Osteocyte (in vitro differentiated cells): ENCODE results near the gene PMPCA. TPM values are rescaled to one million over a fixed set of nuclear protein-coding genes. Genes with fewer than 3 reads are reported as not detected.

ENCODE experiments used
- DNase-seq: peaks from one replicate; pipeline ENCODE4 v3.0.0; 2021; ENCODE audit warnings: mixed read lengths; ENCODE audit not compliant: unreplicated experiment; ENCODE audit errors: extremely low spot score
- H3K27ac Mint-ChIP-seq: one replicate; pipeline ENCODE4 v1.8.0; 2021; ENCODE audit warnings: mild to moderate bottlenecking, mixed read lengths; ENCODE audit not compliant: unreplicated experiment
- H3K27me3 Mint-ChIP-seq: one replicate; pipeline ENCODE4 v1.8.0; 2021; ENCODE audit warnings: mixed read lengths; ENCODE audit not compliant: unreplicated experiment
- H3K36me3 Mint-ChIP-seq: one replicate; pipeline ENCODE4 v1.8.0; 2021; ENCODE audit warnings: mixed read lengths; ENCODE audit not compliant: unreplicated experiment
- H3K4me1 Mint-ChIP-seq: one replicate; pipeline ENCODE4 v1.8.0; 2021; ENCODE audit warnings: mixed read lengths; ENCODE audit not compliant: unreplicated experiment
- H3K4me3 Mint-ChIP-seq: one replicate; pipeline ENCODE4 v1.8.0; 2021; ENCODE audit warnings: mild to moderate bottlenecking, moderate library complexity, mixed read lengths; ENCODE audit not compliant: unreplicated experiment
- H3K9me3 Mint-ChIP-seq: one replicate; pipeline ENCODE4 v1.8.0; 2021; ENCODE audit warnings: mixed read lengths; ENCODE audit not compliant: unreplicated experiment
- CTCF ChIP-seq: fragments of 200-600 bp; sonication (generic); IDR thresholded peaks from 2 replicates; pipeline ENCODE4 v1.5.0; 2021; ENCODE audit warnings: antibody characterized with exemption, mild to moderate bottlenecking, moderate library complexity
- total RNA-seq: library from RNA; stranded (reverse); gene quantifications from 2 replicates; pipeline ENCODE4 v1.2.1, GENCODE V29; 2021

PMPCA gene
- total RNA-seq, 1 donor from 2014 or later = 52.8 TPM

DNA sequence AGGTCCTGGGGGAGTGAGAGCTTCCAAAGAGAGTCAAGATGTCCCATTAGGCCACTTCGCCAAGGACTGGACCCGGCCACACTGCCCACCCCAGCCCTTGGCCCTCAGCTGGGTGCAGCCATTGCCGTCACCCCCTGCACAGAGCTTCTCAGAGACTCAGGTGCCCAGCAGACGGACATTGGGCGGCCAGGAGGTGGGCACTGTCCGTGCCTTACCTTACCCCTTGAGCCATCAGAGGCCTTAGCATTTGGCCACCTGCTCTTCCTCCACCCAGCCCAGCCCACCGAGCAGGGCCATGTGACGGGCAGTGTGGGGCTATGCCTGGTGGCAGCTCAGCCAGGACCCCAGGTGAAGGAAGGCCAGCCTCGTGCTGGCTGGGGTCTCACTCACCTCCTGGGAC, 43.6 kb upstream of the PMPCA start:
- no peak for TF ChIP-seq CTCF

DNA sequence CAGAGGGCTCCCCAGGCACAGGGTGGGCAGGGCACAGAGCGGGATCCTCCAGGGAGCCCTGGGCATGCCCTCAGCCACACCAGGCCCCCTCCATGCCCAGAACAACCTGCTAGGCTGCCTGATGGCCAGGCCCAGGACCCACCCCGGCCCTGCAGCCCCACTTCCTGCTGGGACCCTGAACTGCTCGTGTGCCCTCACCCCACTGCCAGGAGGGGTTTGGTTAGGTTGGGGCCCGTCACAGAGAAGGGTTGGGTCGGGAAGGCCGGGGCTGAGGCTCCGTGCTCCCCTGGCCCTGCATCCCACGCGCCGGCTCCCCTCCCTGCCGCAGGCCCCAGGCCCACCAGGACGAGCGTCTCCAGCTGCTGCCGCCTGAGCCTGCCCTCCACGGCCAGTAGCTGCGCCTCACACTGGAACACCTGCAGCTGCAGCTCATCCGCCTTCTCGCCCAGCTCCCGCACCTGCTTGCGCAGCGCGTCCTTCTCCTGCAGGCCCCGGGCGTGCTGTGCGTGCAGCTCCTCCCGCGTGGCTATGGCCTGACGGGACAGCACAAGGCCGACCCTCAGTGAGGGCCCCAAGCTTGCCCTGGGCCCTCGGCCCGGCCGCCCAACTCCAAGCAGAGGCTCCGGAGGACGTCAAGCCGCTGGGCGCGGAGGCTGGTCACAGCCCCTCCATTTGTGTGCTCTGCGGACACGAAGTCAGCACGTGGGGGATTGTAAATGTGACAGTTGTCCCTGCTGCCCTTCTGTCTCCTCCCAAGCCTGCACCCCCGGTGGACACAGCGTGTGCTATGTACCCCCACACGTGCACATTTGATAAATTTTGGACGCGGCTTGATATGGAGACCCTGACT, 42.9 kb upstream of the PMPCA start:
- H3K4me3 Mint-ChIP-seq = no peak overlapping the region
- TF ChIP-seq CTCF = no peak
- no peaks in the 10 kb centered on the region for H3K27me3 Mint-ChIP-seq
- no peak for DNase-seq
- H3K36me3 Mint-ChIP-seq = no peaks in the 10 kb centered on the region
- peaks cover 8% of the 10 kb centered on the region for H3K4me1 Mint-ChIP-seq
- no peaks in the 10 kb centered on the region for H3K9me3 Mint-ChIP-seq
- no peak overlapping the region for H3K27ac Mint-ChIP-seq

More for the DNA sequence above, 43.6 kb upstream of the PMPCA start:
- H3K9me3 Mint-ChIP-seq = no peaks in the 10 kb centered on the region
- H3K4me3 Mint-ChIP-seq = no peak overlapping the region
- no peak for DNase-seq
- H3K27me3 Mint-ChIP-seq = no peaks in the 10 kb centered on the region
- peaks cover 2% of the 10 kb centered on the region for H3K4me1 Mint-ChIP-seq
- H3K27ac Mint-ChIP-seq = no peak overlapping the region
- no peaks in the 10 kb centered on the region for H3K36me3 Mint-ChIP-seq

DNA sequence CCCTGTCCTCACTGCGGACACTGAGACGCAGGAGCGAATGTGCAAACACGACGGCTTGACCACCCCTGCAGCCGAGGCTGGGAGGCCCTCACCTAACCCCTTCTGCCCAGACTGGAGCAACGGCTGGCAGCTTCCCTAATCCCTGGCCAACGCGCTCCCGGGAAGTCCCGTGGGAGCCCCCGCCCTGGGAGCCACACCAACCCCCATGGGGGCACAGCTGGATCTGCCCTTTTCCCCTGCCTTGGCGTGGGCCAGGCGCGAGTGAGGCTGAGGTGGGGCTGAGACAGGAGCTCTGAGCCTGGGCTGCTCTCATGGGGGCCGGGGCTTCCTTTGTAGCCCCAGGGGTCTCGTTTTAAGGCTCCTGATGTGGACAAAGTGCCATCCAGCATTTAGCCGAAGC, 42.3 kb upstream of the PMPCA start:
- Mint-ChIP-seq H3K4me3 (no peak overlapping the region), H3K27ac (no peak overlapping the region), H3K9me3 (no peaks in the 10 kb centered on the region), H3K4me1 (peaks cover 13% of the 10 kb centered on the region), H3K27me3 (no peaks in the 10 kb centered on the region), H3K36me3 (no peaks in the 10 kb centered on the region)
- no peak for DNase-seq
- TF ChIP-seq CTCF = no peak

DNA sequence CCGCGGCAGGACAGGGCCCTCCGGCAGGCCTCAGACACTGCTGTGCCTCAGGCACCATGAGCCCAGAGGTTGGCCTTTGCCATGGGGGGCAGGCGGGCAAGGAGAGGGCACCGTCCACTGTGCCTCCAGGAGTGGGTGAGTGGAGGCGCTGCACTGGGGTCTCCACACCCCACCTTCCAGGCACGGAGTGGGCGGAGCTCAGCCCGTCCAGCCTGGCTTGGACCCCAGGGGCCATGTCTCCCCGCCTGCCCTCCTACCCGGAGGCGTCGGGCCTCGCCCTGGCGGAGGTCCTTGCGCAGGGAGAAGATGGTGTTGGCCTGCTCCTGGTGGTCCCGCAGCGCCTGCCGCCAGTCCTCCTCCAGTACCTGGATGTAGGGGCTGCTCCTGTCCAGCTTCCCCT, 40.4 kb upstream of the PMPCA start:
- no peak overlapping the region for H3K4me3 Mint-ChIP-seq
- TF ChIP-seq CTCF = no peak
- H3K9me3 Mint-ChIP-seq = no peaks in the 10 kb centered on the region
- H3K27ac Mint-ChIP-seq = no peak overlapping the region
- DNase-seq = no peak
- no peaks in the 10 kb centered on the region for H3K36me3 Mint-ChIP-seq
- H3K4me1 Mint-ChIP-seq = peaks cover 16% of the 10 kb centered on the region
- H3K27me3 Mint-ChIP-seq = no peaks in the 10 kb centered on the region

- H3K4me3 Mint-ChIP-seq = no peak overlapping the region
- no peak for TF ChIP-seq CTCF
- no peaks in the 10 kb centered on the region for H3K36me3 Mint-ChIP-seq
- DNase-seq = no peak
- H3K9me3 Mint-ChIP-seq = no peaks in the 10 kb centered on the region
- H3K27ac Mint-ChIP-seq = no peak overlapping the region
- H3K4me1 Mint-ChIP-seq = peaks cover 16% of the 10 kb centered on the region
- H3K27me3 Mint-ChIP-seq = no peaks in the 10 kb centered on the region
Measured at GRCh38 chr9:136370687-136371532, 39.5 kb upstream of the PMPCA start.
